ENCODE data around the gene STXBP4.

The STXBP4 gene

DNA sequence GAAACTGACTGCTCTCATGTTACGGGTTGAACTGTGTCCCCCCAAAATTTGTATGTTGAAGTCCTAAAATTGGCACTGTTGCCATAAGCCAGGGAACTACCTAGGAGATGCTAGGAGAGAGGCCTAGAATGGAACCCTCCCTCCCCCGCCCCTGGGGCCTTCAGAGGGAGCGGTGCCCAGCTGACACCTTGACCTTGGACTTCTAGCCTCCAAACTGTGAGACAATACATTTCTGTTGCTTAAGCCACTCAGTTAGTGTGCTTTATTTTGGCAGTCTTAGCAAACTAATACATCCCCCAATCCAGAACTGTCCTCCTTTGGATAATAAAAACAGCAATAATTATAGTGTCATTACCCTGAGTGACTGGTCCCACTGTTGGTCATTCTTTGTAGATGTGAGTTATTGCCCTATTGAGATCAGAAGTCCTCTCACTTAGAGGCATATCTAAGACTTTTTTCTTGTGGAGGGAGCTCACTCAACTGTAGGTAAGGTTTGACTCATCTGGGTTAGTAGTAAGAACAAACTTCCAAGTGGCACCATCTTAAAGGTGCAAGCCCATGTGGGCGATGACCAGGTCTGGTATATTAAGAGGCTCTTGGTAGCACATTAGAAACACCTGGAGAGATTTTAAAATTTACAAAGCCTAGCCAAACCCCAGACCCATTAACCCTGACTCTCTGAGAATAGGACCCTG lies 203.2 kb downstream of the STXBP4 start:
- DNase-seq (ENCODE audit: low read depth): no peak

DNA sequence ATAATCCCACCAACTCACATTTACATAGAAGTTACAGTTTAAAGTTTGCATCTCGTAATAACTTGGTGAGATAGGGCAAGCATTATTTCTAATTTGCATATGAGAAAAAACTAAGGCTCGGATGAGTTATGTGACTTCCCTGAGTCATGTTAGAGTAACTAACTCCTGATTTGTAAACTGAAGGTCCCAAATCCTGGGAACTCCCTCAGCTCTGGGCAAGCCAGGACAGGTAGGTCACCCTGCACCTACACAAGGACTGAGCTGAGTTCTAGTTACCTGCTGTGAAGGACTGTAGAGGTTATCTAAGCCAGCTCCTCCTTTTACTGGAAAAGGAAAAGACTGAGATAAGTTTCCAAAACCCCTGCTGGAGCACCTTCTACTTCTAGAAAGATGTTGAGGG lies 204.0 kb downstream of the STXBP4 start:
- no peak for DNase-seq (ENCODE audit: low read depth)

DNA sequence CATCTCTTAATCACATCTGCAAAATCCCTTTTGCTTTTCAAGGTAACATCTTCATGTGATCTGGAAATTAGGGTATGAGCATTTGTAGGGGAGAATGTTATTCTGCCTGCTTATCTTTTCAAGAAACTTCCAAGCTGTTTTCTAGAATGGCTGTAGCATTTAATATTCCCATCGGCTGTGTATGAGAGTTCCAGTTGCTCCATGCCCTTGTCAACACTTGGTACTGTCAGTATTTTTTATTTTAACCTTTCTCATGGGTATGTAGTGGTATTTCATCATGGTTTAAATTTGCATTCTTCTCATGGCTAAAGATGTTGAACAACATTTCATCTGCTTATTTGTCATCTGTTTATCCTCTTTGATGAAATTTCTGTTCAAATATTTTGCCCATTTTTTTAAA lies 205.6 kb downstream of the STXBP4 start:
- no peak for DNase-seq (ENCODE audit: low read depth)

DNA sequence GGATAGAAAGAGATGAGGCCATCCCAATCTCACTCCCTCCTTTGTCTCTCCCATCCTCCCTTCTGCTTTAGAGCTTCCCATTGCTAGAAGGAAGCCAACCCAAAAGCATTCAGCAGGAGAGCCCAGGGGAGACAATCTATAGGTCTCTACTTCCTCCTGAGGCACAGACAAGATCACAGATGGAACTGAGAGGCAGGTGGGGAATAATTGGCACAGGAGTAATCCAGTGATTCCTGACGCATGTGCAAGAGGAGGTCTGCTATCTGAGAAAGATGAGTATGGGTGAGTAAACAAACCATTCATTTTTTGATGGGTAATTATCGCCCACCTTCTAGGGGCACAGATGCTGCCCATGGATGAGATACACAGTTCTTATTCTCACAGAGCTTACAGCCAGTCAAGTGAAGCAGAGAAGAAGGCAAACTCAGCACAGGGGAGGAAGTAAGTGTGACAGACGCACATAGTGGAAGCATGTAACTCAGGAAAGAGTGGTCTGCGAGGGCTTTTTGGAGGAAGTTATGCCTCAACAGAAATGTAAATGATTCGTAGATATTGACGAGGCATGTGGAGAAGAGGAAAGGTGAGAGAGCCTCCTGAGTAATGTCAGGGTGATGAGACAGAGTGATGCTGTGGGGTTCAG lies 207.3 kb downstream of the STXBP4 start:
- no peak for DNase-seq (ENCODE audit: low read depth)

DNA sequence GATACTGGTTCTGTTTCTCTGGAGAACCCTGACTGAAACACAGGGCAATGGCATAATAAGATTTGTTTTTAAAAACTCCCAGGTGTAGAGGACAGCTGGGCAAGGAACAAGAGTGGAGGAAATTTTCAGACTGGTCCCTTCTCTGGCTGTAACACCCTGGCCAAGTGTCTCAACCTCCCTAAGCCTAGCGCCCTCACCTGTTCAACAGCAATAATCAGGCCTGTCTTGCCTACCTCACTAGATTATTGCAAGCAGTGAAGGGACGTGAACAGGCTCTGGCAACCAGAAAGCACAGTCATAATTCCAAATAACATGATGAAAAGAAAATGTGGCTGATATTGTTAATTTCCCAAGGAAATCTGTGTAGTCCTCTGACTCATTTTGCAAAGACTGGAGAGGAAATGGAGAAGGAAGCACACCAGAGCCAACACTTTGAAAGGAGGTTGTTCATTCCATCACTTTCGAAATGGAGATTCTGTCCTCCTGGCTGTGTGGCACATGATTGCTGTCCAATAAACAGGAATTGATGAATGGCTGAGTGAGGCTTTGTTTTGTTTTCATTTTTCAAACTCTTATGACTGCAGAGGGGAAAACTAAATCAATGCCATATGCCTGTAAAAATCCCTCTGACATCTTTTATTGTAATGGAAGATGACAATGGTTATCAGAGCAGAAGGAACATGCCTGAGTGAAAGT lies 208.7 kb downstream of the STXBP4 start:
- DNase-seq (ENCODE audit: low read depth): peak; percentile 58

DNA sequence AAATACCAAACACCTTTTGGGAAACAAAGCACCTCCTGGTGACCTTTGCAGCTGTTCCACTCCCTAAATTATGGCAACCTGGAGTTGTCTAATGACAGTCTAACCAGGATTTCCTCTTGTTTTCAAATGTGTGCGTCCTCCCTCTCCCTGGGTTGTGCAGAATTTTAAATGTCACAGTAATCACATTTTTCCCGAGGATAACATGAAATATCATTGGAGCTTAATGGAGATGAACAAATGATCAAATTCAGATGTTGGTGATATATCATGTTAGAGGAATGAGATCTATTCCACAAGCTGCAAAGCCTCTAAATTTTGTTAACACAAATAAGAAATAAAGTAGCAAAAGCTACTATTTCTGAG lies 209.3 kb downstream of the STXBP4 start:
- peak; percentile 27 for DNase-seq (ENCODE audit: low read depth)

DNA sequence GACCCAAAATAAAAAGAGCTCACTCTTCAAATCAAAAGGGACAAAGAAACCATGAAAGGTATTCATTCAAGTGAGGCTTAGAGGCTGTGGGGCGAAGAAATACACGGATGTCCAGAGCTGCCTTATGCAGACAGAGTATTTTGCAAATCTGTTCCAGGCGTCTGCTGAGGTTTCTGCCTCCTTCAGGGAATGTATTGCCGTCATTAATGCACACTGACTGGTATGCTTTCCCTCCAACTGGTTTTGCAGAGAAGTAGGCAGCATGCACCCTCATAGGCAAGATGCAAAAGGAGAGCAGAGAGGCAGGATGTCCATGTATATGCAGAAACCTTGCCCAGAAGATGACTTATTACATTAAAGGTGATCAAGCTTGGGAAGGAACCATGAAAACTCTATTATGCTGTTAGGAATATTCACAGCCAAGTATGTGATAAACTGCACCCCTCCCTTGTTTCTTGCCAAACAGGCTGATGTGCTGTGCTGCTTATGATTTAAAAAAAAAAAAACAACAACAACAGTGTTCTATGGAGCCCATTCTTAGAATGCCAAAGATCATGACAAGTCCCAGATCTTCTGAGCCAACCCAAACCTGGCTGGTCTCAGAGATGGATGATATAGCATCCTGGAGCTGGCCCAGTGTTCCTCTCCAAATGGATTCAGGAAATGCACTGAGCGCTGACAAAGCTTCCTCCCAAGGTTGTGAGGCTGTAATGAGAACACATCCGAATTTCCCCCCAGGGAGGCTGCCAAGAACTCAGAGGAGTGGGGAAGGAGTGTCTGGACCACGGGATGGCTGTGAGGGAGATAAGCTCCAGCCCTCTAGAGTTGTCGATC lies 218.6 kb downstream of the STXBP4 start:
- DNase-seq (ENCODE audit: low read depth): no peak

DNA sequence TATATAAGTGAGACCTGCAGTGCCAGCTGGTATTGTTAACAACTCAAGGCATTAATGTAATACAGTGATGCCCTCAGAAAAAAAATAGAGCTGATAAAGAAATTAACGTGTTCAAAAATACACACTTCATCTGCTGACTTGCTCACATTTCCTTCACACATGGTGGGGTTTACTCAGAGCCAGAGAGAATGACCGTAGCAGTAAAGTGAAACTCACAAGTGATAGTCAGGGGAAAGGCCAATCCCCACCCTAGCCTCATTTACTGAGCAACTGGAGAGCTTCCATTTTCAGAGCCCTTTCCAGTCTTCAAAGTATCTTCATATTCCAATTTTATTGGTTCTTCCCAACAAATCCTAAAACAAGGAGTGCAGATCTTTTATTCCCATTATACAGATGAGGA lies 222.2 kb downstream of the STXBP4 start:
- DNase-seq (ENCODE audit: low read depth): no peak

DNA sequence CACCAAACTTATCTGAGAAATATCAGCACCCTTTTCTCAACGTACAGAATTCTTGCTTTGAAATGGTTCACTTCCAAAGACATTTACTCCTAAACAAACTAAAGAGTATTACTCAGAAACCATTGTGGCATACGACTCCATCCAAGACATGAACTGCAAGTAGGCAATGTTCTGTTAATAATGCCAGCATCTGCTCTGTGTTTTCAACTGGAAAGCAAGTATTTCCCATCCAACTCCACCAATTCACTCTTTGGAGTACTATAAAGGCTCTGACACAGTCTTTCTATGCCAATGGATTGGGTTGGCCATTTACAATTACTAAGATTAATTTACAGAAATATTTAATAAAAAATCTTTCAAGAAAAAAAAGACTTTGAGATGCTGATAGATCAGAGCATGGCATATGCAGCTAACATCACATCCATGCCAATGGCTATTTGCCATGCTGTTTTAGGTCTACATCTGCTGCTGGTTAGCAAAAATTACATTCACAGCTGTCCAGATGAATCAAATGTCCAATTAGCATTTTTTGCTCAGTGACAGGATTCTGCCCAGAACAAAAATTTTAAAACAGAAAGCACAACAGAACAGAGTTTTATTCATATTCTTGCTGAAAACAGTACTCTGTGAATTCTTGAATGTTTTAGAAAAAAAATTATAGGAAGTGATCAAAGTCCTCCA lies 230.3 kb downstream of the STXBP4 start:
- DNase-seq (ENCODE audit: low read depth): peak; percentile 72

DNA sequence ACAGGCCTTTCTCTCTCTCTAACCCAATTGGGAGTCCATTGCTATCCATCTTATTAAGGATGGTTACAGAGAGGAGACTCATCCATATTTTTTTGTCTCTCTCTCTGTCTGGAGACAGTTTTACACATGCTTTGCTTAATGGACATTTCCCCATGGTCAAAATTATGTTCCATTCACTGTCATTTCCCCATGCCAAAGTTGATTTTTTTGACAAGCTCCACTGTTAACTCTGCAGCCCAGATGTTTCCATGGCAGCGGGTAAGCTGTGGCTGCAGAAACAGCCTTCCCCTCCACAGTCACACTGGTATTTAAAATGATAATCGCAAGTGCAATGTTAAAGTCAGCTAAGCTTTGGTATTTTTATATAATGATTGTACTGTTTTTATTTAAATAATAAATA lies 232.3 kb downstream of the STXBP4 start:
- DNase-seq (ENCODE audit: low read depth): no peak

DNA sequence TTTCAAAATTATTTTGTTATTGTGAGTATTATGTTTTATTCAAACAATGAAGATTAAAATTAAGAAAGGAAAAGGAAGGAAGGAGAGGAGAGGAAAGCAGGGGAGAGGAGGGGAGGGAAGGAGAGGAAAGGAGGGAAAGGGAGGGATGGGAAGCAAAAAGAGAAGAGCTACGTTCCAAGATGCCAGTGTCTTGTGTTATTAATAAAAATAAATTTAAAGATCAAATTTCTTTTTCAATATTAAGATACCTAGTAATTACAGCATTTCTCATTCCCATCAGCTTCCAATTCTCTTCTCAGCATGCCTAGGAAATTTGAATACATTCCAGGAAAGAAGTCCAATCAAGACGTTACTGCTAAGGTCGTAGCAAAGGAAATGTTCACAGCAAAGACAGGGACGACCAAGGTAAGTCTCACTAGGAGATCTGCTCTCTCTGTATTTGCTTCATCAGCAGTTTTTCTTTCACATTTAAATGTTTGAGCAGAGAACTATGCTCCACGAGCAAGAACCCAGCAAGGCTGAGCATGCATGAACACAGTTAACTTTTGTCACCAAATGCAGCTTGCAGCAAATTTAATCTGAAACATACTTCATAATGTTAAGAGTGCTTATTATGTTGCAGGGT lies 232.9 kb downstream of the STXBP4 start:
- DNase-seq (ENCODE audit: low read depth): no peak

DNA sequence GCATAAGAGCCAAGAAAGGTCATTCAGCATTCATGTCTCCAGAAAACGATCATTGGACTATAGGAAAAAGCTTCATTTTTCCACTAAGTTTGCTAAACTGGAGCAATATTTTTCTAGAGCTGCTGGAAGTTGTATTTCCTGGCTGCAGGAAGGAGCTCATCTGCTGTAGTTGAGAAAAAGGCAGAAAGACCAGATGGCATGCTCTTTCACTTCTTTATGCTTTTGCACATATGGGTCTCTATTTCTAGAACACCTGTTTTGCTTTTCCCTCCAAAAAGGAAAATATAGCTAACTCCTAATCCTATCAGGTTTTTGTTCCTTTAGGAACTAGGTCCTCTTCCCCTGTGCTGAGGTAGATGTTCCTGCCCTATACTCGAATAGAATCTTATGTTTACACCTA lies 234.3 kb downstream of the STXBP4 start:
- no peak for DNase-seq (ENCODE audit: low read depth)

DNA sequence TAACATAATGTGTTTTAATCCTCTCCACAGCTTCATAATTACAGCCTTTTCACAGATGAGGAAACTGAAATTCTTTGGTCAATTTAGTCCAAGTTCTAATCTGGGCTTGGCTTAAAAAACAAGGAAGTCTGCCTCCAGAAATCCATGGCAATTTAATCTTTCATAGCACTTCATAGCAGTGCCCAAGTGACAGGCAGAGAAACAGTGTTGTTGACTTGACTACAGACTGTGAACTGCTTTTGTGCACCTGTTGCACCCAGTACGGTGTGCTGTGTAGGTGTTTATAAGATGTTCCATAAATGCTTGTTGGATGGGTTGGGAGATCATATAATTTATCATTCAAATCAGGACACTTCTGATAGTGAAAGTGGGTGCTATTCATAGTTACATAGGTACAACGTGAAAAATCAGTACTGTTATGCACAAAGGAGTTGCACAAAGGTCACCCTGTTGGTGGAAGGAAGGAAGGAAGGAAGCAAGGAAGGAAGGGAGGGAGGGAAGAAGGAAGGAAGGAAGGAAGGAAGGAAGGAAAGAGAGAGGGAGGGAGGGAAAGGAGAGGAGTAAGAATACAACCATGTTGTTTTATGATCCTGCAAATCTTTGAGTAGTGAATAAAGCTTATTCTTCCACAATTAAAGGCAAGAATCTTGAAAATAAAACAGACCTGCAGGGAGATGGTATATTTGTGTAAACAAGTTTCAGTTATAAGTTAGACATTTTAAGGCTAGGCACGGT lies 239.7 kb downstream of the STXBP4 start:
- DNase-seq (ENCODE audit: low read depth): no peak

DNA sequence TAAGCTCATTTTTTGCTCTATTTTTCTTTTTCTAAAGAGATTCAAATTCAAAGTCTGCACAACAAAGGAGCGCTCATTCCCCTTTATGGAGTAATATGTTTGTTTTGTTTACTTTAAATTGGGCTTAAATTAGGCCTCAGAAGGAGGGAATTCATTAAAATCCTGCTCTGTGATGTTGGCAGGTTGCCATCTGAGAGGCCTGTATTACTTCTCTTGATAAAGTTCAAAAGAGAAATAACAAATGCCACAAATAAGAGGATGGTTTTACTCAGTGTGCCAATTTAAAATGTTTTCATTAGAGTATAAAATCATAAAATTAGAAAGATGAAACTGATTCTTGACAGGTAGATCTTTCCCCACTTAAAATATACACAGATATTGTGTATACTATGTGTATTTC lies 241.7 kb downstream of the STXBP4 start:
- no peak for DNase-seq (ENCODE audit: low read depth)

DNA sequence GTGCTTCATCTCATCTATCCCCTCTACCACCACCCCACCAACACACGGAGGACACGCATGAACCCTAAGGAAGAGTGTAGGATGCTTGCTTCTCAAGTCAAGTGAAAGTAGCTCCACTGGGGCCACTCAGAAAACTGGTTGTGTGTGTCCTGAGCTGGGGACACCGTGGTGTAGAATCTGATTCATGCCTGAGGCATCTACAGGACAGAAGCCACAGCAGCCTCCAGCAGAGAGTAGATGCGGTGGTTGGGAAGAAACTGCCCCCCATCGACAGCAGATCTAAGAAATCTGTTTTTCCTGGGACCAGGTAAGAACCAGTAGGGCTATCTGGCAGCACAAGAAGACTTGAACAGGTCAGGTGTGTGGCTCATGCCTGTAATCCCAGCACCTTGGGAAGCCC lies 244.3 kb downstream of the STXBP4 start:
- DNase-seq (ENCODE audit: low read depth): no peak

DNA sequence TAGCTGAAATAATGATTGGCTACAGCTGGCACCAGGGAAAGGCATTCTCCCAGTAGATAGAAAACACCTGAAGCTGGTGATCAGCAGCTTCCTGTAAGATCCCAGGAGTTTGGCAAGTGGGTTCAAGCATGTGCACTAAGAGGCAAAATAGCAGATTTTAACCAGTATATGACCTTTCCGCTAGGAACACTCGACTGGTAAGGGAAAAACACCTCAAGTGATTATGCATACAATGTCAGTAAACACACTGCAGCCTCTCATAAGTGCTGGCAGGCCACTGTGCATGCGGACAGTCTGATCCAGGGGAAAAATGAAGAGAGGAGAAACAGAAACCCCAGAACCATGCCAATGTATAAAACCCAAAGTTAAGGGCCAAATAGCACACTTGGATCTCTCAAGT lies 247.1 kb downstream of the STXBP4 start:
- DNase-seq (ENCODE audit: low read depth): no peak

DNA sequence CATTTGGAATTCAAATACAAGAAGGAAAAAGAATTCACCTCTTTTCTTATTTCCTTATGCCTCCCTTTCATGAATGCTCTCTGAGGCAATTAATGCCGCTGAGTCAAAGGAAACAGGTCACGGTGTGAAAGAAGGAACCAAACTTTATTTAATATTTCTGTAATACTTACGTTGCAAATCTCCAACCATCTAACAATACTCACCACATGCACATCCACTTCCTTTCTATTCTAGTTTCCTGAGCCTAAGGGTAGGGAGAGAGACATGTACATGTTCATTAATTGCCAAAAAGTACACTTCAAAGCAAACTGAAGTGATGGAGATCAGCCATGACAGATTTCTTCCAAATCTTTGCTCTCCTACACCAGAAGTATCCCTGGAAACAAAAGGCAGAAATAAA lies 248.3 kb downstream of the STXBP4 start:
- DNase-seq (ENCODE audit: low read depth): no peak

DNA sequence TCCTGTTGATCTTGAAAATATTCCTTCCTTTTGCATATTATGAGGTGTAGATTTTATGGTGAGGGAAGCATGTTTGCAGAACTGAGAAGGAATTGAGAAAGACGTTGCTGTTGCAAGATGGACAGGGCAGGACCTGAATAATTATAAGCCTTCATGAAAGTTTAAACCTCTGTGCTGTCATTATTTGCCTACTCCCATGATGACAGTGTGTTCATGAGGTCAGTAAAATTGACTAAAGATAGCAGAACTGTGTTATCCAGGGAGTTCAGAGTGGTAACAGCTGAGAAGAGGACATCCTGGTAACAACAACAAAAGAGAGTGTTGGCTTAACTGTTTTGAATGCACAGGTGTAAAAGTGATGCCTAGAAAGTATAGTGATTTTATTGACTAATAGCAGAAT lies 250.9 kb downstream of the STXBP4 start:
- no peak for DNase-seq (ENCODE audit: low read depth)

DNA sequence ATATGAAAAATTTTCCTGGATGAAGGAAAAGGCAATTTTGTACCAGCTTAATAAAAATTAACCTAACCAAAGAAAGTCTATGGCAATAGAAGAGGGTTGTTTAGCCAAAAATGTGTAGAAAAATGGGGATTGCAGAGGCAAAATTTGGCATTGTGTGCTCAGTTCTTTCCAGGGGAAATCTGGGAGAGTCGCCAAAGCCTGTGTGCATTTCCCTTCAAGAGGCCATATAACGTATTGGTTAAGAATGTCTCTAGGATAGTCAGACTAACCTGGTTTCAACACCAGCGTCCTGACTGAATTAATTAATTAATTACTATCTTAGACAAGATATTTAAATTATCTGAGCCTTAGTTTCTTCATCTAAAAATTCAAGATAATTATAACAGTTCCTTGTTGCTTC lies 251.4 kb downstream of the STXBP4 start:
- peak; percentile 26 for DNase-seq (ENCODE audit: low read depth)

All from fibroblast of gingiva (primary cell).